Right lobe of liver (tissue), 6 donors: Measurements from ENCODE around the gene OR10V1. TPM values are rescaled to one million over a fixed set of nuclear protein-coding genes. Genes with fewer than 3 reads are reported as not detected.

Experiments
- ATAC-seq, 4 donors: fragments of 200-7000 bp; cut with Tn5 transposase; one replicate each; pipeline ENCODE4 v1.9.1; 2020; ENCODE audit warnings: mild to moderate bottlenecking in 4 of 4, moderate library complexity in 4 of 4
- DNase-seq, 3 donors: peaks; one replicate each; pipeline ENCODE4 v3.0.0-alpha.2; 2020
- H3K27ac ChIP-seq, 3 donors: fragments of 200-600 bp; one replicate each; pipeline ENCODE4 v1.8.0; 2022
- H3K27me3 ChIP-seq, 2 donors: fragments of 200-600 bp; one replicate each; pipeline ENCODE4 v1.8.0; 2022
- H3K36me3 ChIP-seq, 4 donors: fragments of 200-600 bp; sonication (generic) in 1 of 4; one replicate each; pipeline versions ENCODE4 v1.5.1 to v1.8.0; 2017 to 2022; ENCODE audit warnings: control low read depth in 1 of 4
- H3K4me1 ChIP-seq, 4 donors: fragments of 200-600 bp; sonication (generic) in 1 of 4; one replicate each; pipeline versions ENCODE4 v1.5.1 to v1.8.0; 2017 to 2022; ENCODE audit warnings: control low read depth in 1 of 4
- H3K4me3 ChIP-seq, 3 donors: fragments of 200-600 bp; one replicate each; pipeline ENCODE4 v1.8.0; 2022
- H3K9me3 ChIP-seq, 4 donors: fragments of 200-600 bp; sonication (generic) in 1 of 4; one replicate each; pipeline versions ENCODE4 v1.5.1 to v1.8.0; 2017 to 2022; ENCODE audit warnings: control low read depth in 1 of 4
- CTCF ChIP-seq, 4 donors: fragments of 200-600 bp in 3 of 4; fragments of 450-650 bp in 1 of 4; IDR thresholded peaks; one replicate each; pipeline versions ENCODE4 v1.5.1 to v1.8.0; 2016 to 2022; ENCODE audit warnings: antibody characterized with exemption in 4 of 4, mild to moderate bottlenecking in 2 of 4
- POLR2A ChIP-seq: fragments of 450-650 bp; IDR thresholded peaks from one replicate; pipeline ENCODE4 v1.6.1; 2017; ENCODE audit warnings: antibody characterized with exemption, mild to moderate bottlenecking
- WGBS: methylation state at CpG from one replicate; pipeline ENCODE4 v1.1.6; 2018; ENCODE audit warnings: low coverage, low lambda C conversion rate; ENCODE audit not compliant: insufficient coverage; ENCODE audit errors: missing lambda C conversion rate; 5-methylcytosine and 5-hydroxymethylcytosine counted together
- intact Hi-C, 2 donors: fragments of 100-400 bp; cut with DNase I; formaldehyde crosslinking; loops; one replicate each; pipeline versions ENCODE4 v1.11.2 to v1.14.1; 2022
- total RNA-seq, 6 experiments: library from RNA; depleted of rRNA in 2 of 6; stranded (reverse); fragments of >200 nt in 2 of 6; fragmentation: NEBNext Ultra II Directional in 3 of 6; extraction: Animal tissue kit (Norgen Biotek cat#: 25700) in 3 of 6; gene quantifications; one replicate each; pipeline versions ENCODE4 v1.1.0 to v1.2.4, GENCODE V29; 2016 to 2023
- donor health status: DM: no; HTN: yes; CAD: no.
- donor health status: DM: no; HTN: no; CAD: no.
- donor health status: DM: no; HTN: no; CAD: no.
- donor health status: DM: no; HTN: yes; CAD: no.
- donor health status: DM: no; HTN: yes; CAD: no.

Gene OR10V1
- total RNA-seq, 6 experiments from 2014 or later: not detected

- DNase-seq: no peak
- ATAC-seq: peak in 3 of 4 donors; percentile 21 to 57 (median 50)
- intact Hi-C loops: no loop called here
- 62% methylated on average over 7 of the region's 8 CpGs for WGBS
- Histone ChIP-seq H3K4me1 (peaks cover 2 to 31% (median 10%) of the 10 kb centered on the region in 4 donors), H3K27me3 (no peaks in the 10 kb centered on the region), H3K36me3 (no peaks in the 10 kb centered on the region), H3K9me3 (no peaks in the 10 kb centered on the region), H3K27ac (peak overlapping the region in 2 of 3 donors; percentile 20 to 83), H3K4me3 (no peak overlapping the region)
- TF ChIP-seq CTCF (IDR thresholded peaks at IDR 0.05) (no peak), POLR2A (no peak)
Observed at GRCh38 chr11:59676205-59676604, 37.4 kb downstream of the OR10V1 start.

- H3K36me3 ChIP-seq: no peaks in the 10 kb centered on the region
- 20% methylated on average over 2 of the region's 2 CpGs for WGBS
- peaks cover 2 to 40% (median 10%) of the 10 kb centered on the region in 4 donors for H3K4me1 ChIP-seq
- no peaks in the 10 kb centered on the region for H3K27me3 ChIP-seq
- TF ChIP-seq POLR2A (no peak), CTCF (IDR thresholded peaks at IDR 0.05) (no peak)
- peak overlapping the region; percentile 5 to 12 (median 10) for H3K4me3 ChIP-seq
- ATAC-seq: peak; percentile 45 to 65 (median 50)
- H3K9me3 ChIP-seq: no peaks in the 10 kb centered on the region
- no peak for DNase-seq
- peak overlapping the region in 2 of 3 donors; percentile 48 to 83 for H3K27ac ChIP-seq
- intact Hi-C loops: no loop called here
Observed at GRCh38 chr11:59674291-59674690, 39.4 kb downstream of the OR10V1 start.

- no peak for ATAC-seq
- Histone ChIP-seq H3K4me1 (peaks cover 2 to 40% (median 10%) of the 10 kb centered on the region in 4 donors), H3K27ac (peak overlapping the region in 2 of 3 donors; percentile 48 to 83), H3K27me3 (no peaks in the 10 kb centered on the region), H3K9me3 (no peaks in the 10 kb centered on the region), H3K4me3 (no peak overlapping the region), H3K36me3 (no peaks in the 10 kb centered on the region)
- TF ChIP-seq CTCF (IDR thresholded peaks at IDR 0.05) (no peak), POLR2A (no peak)
- no peak for DNase-seq
- WGBS: 76% methylated on average over 2 of the region's 2 CpGs
- intact Hi-C loops: no loop called here
Observed at GRCh38 chr11:59673291-59673690, 40.4 kb downstream of the OR10V1 start.

GRCh38 chr11:59671471-59671870, 42.2 kb downstream of the OR10V1 start:
- Histone ChIP-seq H3K9me3 (no peaks in the 10 kb centered on the region), H3K4me3 (no peak overlapping the region), H3K36me3 (peaks cover 0 to 4% (median 1%) of the 10 kb centered on the region in 4 donors), H3K4me1 (peaks cover 2 to 54% (median 19%) of the 10 kb centered on the region in 4 donors), H3K27me3 (no peaks in the 10 kb centered on the region), H3K27ac (peak overlapping the region in 2 of 3 donors; percentile 95 to 98)
- no peak for DNase-seq
- ATAC-seq: no peak
- TF ChIP-seq POLR2A (no peak), CTCF (IDR thresholded peaks at IDR 0.05) (no peak)
- intact Hi-C loops: no loop called here
- 89% methylated on average over 7 of the region's 11 CpGs for WGBS
